ENCODE data around the gene PLCH2. TPM values are rescaled to one million over a fixed set of nuclear protein-coding genes. Genes with fewer than 3 reads are reported as not detected.

The PLCH2 gene
- total and polyA plus RNA-seq, 9 of the 15 experiments (the other 6 are each of a cell fraction or from before 2014, with no cell fraction given), result 0.16 TPM; not detected in 8

- 0 out of 2 replicates have a peak, but pooled peaks have one; percentile 32 for TF ChIP-seq ZBTB33 (CRISPR knock-in tag; IDR thresholded peaks at IDR 0.05)
- no peak for TF ChIP-seq ATF1 (CRISPR knock-in tag; IDR thresholded peaks at IDR 0.05)
- peak; percentile 42 for TF ChIP-seq ATF1 (tag; IDR thresholded peaks at IDR 0.05)
- TF ChIP-seq ZBTB11 (CRISPR knock-in tag; IDR thresholded peaks at IDR 0.05), result 0 out of 6 replicates have a peak, but pooled peaks of 1 of the 3 experiments have one; percentile 33
- no peak for TF ChIP-seq FOXJ3 (CRISPR knock-in tag; IDR thresholded peaks at IDR 0.05)
- TF ChIP-seq THRB (CRISPR knock-in tag; conservative IDR thresholded peaks at IDR 0.05), result peak; percentile 44; the same call in 1 of the 2 replicates
- peak; percentile 45; the same call in 1 of the 2 replicates for TF ChIP-seq HLTF (IDR thresholded peaks at IDR 0.05)
- peak; percentile 98 for TF ChIP-seq ADNP (tag; IDR thresholded peaks at IDR 0.05)
- TF ChIP-seq ZNF395 (CRISPR knock-in tag; IDR thresholded peaks at IDR 0.05), result no peak; the same call in 1 of the 2 replicates
- TF ChIP-seq ZKSCAN3 (CRISPR knock-in tag; IDR thresholded peaks at IDR 0.05), result no peak
- no peak for TF ChIP-seq NFXL1 (CRISPR knock-in tag; IDR thresholded peaks at IDR 0.05)
- peak; percentile 49 for TF ChIP-seq CCNT2 (IDR thresholded peaks at IDR 0.05; ENCODE audit: borderline replicate concordance, extremely low read depth, insufficient read length, low read depth, low read length)
- TF ChIP-seq CXXC5 (CRISPR knock-in tag; IDR thresholded peaks at IDR 0.05), result 0 out of 2 replicates have a peak, but pooled peaks have one; percentile 48
- TF ChIP-seq ZFP36 (IDR thresholded peaks at IDR 0.05; ENCODE audit: low read depth, low read length, partially characterized antibody), result peak; percentile 99
- TF ChIP-seq NFIX (CRISPR knock-in tag; IDR thresholded peaks at IDR 0.05; ENCODE audit: low read depth), result no peak
- TF ChIP-seq MNT (conservative IDR thresholded peaks at IDR 0.05), result peak in 1 of 2 experiments; percentile 63; a peak in 3 of 4 replicates
These were observed 70.6 kb downstream of the PLCH2 start (continued) for GRCh38 chr1:2546515-2547209.
